ENCODE results near the gene TUBGCP3.
"Not testable (repeated sequence)": the region's sequence is repeated elsewhere in the genome, so short reads cannot be mapped to it uniquely, and the experiment has no call there.

DNA sequence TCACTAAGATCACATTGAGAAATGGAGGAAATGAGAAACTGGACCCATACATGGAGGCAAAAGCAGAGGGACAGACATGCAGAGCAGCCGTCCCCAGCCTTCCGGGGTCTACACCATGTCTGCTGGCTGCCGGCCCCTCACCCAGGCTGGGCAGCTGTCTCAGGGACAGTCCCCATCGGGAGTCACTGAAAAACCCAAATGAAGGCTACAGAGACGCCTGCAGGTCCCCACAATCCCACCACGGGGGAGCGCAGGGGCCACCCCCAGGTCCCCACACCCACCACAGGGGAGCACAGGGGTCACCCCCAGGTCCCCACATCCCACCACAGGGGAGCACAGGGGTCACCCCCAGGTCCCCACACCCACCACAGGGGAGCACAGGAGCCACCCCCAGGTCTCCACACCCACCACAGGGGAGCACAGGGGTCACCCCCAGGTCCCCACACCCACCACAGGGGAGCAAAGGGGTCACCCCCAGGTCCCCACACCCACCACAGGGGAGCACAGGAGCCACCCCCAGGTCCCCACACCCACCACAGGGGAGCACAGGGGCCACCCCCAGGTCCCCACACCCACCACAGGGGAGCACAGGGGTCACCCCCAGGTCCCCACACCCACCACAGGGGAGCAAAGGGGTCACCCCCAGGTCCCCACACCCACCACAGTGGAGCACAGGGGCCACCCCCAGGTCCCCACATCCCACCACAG lies 99.5 kb downstream of the TUBGCP3 start:
- not testable (repeated sequence) for TF ChIP-seq POLR2A (IDR thresholded peaks at IDR 0.05)
- TF ChIP-seq, protein P1, sequence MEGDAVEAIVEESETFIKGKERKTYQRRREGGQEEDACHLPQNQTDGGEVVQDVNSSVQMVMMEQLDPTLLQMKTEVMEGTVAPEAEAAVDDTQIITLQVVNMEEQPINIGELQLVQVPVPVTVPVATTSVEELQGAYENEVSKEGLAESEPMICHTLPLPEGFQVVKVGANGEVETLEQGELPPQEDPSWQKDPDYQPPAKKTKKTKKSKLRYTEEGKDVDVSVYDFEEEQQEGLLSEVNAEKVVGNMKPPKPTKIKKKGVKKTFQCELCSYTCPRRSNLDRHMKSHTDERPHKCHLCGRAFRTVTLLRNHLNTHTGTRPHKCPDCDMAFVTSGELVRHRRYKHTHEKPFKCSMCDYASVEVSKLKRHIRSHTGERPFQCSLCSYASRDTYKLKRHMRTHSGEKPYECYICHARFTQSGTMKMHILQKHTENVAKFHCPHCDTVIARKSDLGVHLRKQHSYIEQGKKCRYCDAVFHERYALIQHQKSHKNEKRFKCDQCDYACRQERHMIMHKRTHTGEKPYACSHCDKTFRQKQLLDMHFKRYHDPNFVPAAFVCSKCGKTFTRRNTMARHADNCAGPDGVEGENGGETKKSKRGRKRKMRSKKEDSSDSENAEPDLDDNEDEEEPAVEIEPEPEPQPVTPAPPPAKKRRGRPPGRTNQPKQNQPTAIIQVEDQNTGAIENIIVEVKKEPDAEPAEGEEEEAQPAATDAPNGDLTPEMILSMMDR (IDR thresholded peaks at IDR 0.05): not testable (repeated sequence)
